Measurements from ENCODE around the gene LEMD2.

DNA sequence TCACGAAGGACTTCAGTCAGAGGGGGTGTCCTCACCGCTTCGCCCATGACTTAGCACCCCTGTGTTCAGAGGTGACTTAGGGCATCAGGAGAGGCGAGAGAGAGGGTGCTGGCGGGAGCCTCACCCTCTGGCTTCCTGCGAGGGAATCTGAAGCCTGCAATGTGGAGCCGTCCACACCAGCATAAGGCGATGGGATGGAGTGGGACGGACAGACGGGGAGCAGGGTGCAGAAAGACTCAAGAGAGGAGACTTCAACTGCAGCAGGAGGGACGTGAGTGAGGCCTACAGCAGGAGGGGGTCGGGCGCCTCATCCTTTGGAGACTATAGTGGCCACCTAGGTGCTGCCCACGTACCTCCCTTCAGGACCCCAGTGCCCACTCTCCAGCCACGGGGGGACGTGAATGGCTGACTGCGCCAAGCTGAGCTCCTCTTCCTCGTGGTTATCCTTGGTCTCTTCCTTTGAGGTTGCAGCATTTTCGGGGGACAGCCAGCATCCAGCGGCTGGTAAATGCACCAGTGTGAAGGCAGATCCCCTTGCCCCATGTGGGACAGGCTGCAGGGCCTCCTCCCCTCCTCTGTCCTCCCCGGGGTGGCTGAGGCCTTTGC lies 41.8 kb upstream of the LEMD2 start:
- TF ChIP-seq EZH2phosphoT487 (IDR thresholded peaks at IDR 0.05; ENCODE audit: insufficient read depth, low read depth) (no peak), EZH2 (IDR thresholded peaks at IDR 0.05; ENCODE audit: insufficient read depth, poor library complexity, severe bottlenecking) (no peak)
